Activated naive CD8-positive, alpha-beta T cell treated with anti-CD3 and anti-CD28 coated beads, Interleukin-2, amount 50 U/mL, for 24 hours (primary cell): Measurements from ENCODE around the gene CLDN8.

Source experiments
- ATAC-seq: fragments of 150-1000 bp; cut with Tn5 transposase; one replicate; pipeline ENCODE4 v1.10.0; 2021
- DNase-seq: peaks from one replicate; pipeline ENCODE4 v3.0.0; 2021
- H3K27ac Mint-ChIP-seq: one replicate; pipeline ENCODE4 v1.8.0; 2021; ENCODE audit warnings: mild to moderate bottlenecking, mixed read lengths
- H3K27me3 Mint-ChIP-seq: one replicate; pipeline ENCODE4 v1.8.0; 2021; ENCODE audit warnings: mixed read lengths
- H3K36me3 Mint-ChIP-seq: one replicate; pipeline ENCODE4 v1.8.0; 2021; ENCODE audit warnings: low read depth, mixed read lengths
- H3K4me1 Mint-ChIP-seq: one replicate; pipeline ENCODE4 v1.8.0; 2021; ENCODE audit warnings: mixed read lengths
- H3K4me3 Mint-ChIP-seq: one replicate; pipeline ENCODE4 v1.8.0; 2021; ENCODE audit warnings: mild to moderate bottlenecking, moderate library complexity, mixed read lengths
- H3K9me3 Mint-ChIP-seq: one replicate; pipeline ENCODE4 v1.8.0; 2021; ENCODE audit warnings: mixed read lengths

The CLDN8 gene

DNA sequence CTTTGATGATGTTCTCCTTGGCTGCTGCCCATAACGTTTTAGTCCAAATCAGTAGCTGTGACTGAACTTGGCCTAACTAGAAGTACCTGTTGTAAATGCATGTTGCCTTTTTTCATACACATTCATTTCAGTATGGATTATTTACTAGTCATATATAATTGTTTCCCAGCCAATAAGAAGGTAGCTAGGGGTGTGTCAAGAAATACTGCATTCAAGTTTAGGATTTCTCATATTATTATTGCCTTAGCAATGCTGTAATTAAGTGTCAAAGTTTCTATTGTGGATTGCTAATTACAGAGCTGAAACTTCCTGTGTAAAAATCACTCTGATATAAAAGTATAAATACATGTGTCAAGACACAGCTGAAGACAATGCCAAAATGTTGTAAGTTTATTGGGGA lies 49.2 kb downstream of the CLDN8 start, which contains the start of gene CLDN17:
TSS of gene CLDN17 (minus strand) at position 101 of the 400 bp plus-strand sequence. CDS start 188 bp downstream, outside the sequence.
- no peaks in the 10 kb centered on the region for H3K4me1 Mint-ChIP-seq
- H3K9me3 Mint-ChIP-seq: no peaks in the 10 kb centered on the region
- H3K4me3 Mint-ChIP-seq: no peak within 1 kb of the TSS
- no peaks in the 10 kb centered on the region for H3K36me3 Mint-ChIP-seq
- DNase-seq (no peak), ATAC-seq (no peak)
- H3K27me3 Mint-ChIP-seq: no peaks in the 10 kb centered on the region
- no peak within 1 kb of the TSS for H3K27ac Mint-ChIP-seq

DNA sequence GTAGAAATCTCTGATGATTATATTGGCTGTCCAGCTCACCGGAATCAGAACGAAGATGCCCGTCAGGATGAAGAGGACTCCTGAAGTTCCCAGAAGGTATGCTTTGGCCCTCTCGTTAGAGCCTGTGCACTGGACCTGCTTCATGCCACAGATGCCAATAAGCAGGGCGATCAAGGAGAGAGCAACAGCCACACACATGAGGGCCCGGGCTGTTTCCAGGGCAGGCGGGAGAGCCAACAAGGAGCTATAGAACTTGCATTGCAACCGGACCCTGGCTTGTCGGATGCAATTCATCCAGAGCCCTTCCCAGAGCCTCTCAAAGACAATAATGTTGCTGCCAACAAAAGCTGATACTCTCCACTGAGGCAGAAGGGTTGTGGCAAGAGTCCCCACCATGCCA lies 49.7 kb downstream of the CLDN8 start:
- no peaks in the 10 kb centered on the region for H3K4me1 Mint-ChIP-seq
- H3K4me3 Mint-ChIP-seq: no peak overlapping the region
- no peaks in the 10 kb centered on the region for H3K27me3 Mint-ChIP-seq
- ATAC-seq (no peak), DNase-seq (no peak)
- no peaks in the 10 kb centered on the region for H3K36me3 Mint-ChIP-seq
- H3K9me3 Mint-ChIP-seq: no peaks in the 10 kb centered on the region
- no peak overlapping the region for H3K27ac Mint-ChIP-seq

DNA sequence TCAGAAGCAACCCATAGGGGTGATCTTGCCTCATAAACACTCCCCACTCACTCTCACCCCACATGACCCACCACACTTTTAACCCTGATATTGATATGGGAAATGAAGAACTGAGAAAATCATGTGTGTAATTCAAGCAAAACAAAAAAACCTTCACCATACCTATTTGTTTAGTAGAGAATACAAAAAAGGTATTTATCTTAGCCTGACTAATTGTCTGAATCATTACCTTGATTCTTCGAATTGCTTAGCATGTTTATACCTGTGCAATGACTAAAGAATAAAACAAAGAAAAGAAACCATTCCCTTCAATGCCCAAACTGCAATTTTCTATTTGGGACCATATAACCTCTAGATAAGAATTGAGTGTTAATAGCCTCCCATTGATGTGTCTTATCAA lies 51.1 kb downstream of the CLDN8 start:
- H3K36me3 Mint-ChIP-seq: no peaks in the 10 kb centered on the region
- H3K4me1 Mint-ChIP-seq: no peaks in the 10 kb centered on the region
- DNase-seq: no peak
- H3K9me3 Mint-ChIP-seq: no peaks in the 10 kb centered on the region
- ATAC-seq: no peak
- no peak overlapping the region for H3K27ac Mint-ChIP-seq
- H3K4me3 Mint-ChIP-seq: no peak overlapping the region
- H3K27me3 Mint-ChIP-seq: no peaks in the 10 kb centered on the region
